ENCODE measurements around the gene MRGPRG. TPM values are rescaled to one million over a fixed set of nuclear protein-coding genes. Genes with fewer than 3 reads are reported as not detected.

MRGPRG gene
- total RNA-seq, 1 experiment from 2014 or later: not detected

- H3K36me3 ChIP-seq (ENCODE audit: low read depth): no peaks in the 10 kb centered on the region
- H4K20me1 ChIP-seq (ENCODE audit: insufficient read depth): no peaks in the 10 kb centered on the region
- no peak overlapping the region for H3K4me3 ChIP-seq
- no TSS peak for BruUV-seq (replicated peaks)
- intact Hi-C loops (cut with micrococcal nuclease; ENCODE audit: unreplicated experiment): no loop called here
- ChIA-PET POLR2A (ENCODE audit: unreplicated experiment) (no interaction called here), CTCF (no interaction called here)
- peaks cover 32% of the 10 kb centered on the region for H3K27me3 ChIP-seq (ENCODE audit: insufficient read depth, low read depth)
- H3K4me1 ChIP-seq (replicated peaks; ENCODE audit: insufficient read depth): no peaks in the 10 kb centered on the region
- H3K79me2 ChIP-seq (ENCODE audit: low read depth): no peaks in the 10 kb centered on the region
- no peaks in the 10 kb centered on the region for H3F3A ChIP-seq (ENCODE audit: insufficient read depth, low read depth)
- no peak overlapping the region for H2AFZ ChIP-seq
- no peaks in the 10 kb centered on the region for H3K9me2 ChIP-seq (ENCODE audit: insufficient read depth)
- no peaks in the 10 kb centered on the region for H3K9me3 ChIP-seq (ENCODE audit: insufficient read depth, low read depth)
- TF ChIP-seq EZH2 (IDR thresholded peaks at IDR 0.05; ENCODE audit: low read depth) (no peak), CTCF (conservative IDR thresholded peaks at IDR 0.05) (no peak)
- no peak overlapping the region for H3K4me2 ChIP-seq
- no peak overlapping the region for H3K27ac ChIP-seq
- DNase-seq: no peak
Measured at GRCh38 chr11:3197044-3197695, 21.4 kb downstream of the MRGPRG start.

- H3K27me3 ChIP-seq (ENCODE audit: insufficient read depth, low read depth): peaks cover 24% of the 10 kb centered on the region
- H3F3A ChIP-seq (ENCODE audit: insufficient read depth, low read depth): no peaks in the 10 kb centered on the region
- no peak overlapping the region for H3K4me2 ChIP-seq
- no peaks in the 10 kb centered on the region for H3K9me3 ChIP-seq (ENCODE audit: insufficient read depth, low read depth)
- TF ChIP-seq CTCF (conservative IDR thresholded peaks at IDR 0.05): no peak
- TF ChIP-seq EZH2 (IDR thresholded peaks at IDR 0.05; ENCODE audit: low read depth): no peak
- no peaks in the 10 kb centered on the region for H4K20me1 ChIP-seq (ENCODE audit: insufficient read depth)
- H3K4me1 ChIP-seq (replicated peaks; ENCODE audit: insufficient read depth): no peaks in the 10 kb centered on the region
- POLR2A ChIA-PET (ENCODE audit: unreplicated experiment): interaction anchor here (0.6 kb wide), 1 partner anchor 79 kb away, joined by 12 read pairs; no protein-coding TSS in a partner anchor
- no peak overlapping the region for H2AFZ ChIP-seq
- no peak for DNase-seq
- H3K79me2 ChIP-seq (ENCODE audit: low read depth): no peaks in the 10 kb centered on the region
- no TSS peak for BruUV-seq (replicated peaks)
- no peak overlapping the region for H3K27ac ChIP-seq
- no peak overlapping the region for H3K4me3 ChIP-seq
- CTCF ChIA-PET: no interaction called here
- H3K36me3 ChIP-seq (ENCODE audit: low read depth): no peaks in the 10 kb centered on the region
- H3K9me2 ChIP-seq (ENCODE audit: insufficient read depth): no peaks in the 10 kb centered on the region
- intact Hi-C loops (cut with micrococcal nuclease; ENCODE audit: unreplicated experiment): no loop called here
Measured at GRCh38 chr11:3196161-3197043, 22.2 kb downstream of the MRGPRG start.

- H3K79me2 ChIP-seq (ENCODE audit: low read depth): no peaks in the 10 kb centered on the region
- TF ChIP-seq EZH2 (IDR thresholded peaks at IDR 0.05; ENCODE audit: low read depth): no peak
- TF ChIP-seq CTCF (conservative IDR thresholded peaks at IDR 0.05): no peak
- H2AFZ ChIP-seq: no peak overlapping the region
- no peaks in the 10 kb centered on the region for H3K4me1 ChIP-seq (replicated peaks; ENCODE audit: insufficient read depth)
- no peak for DNase-seq
- no TSS peak for BruUV-seq (replicated peaks)
- no peaks in the 10 kb centered on the region for H3K36me3 ChIP-seq (ENCODE audit: low read depth)
- no peaks in the 10 kb centered on the region for H4K20me1 ChIP-seq (ENCODE audit: insufficient read depth)
- no peak overlapping the region for H3K4me2 ChIP-seq
- intact Hi-C loops (cut with micrococcal nuclease; ENCODE audit: unreplicated experiment): no loop called here
- no peaks in the 10 kb centered on the region for H3K9me2 ChIP-seq (ENCODE audit: insufficient read depth)
- no peak overlapping the region for H3K4me3 ChIP-seq
- CTCF ChIA-PET: no interaction called here
- no peaks in the 10 kb centered on the region for H3K9me3 ChIP-seq (ENCODE audit: insufficient read depth, low read depth)
- peaks cover 25% of the 10 kb centered on the region for H3K27me3 ChIP-seq (ENCODE audit: insufficient read depth, low read depth)
- POLR2A ChIA-PET (ENCODE audit: unreplicated experiment): no interaction called here
- no peak overlapping the region for H3K27ac ChIP-seq
- H3F3A ChIP-seq (ENCODE audit: insufficient read depth, low read depth): no peaks in the 10 kb centered on the region
Measured at GRCh38 chr11:3195251-3196160, 23.1 kb downstream of the MRGPRG start.

Data from PC-9 (cell line).